KMS-11 (cell line): ENCODE data around the gene EPAS1.

Source experiments
- H2AFZ ChIP-seq: fragments of 200-600 bp; sonication (generic); 2 replicates; pipeline ENCODE4 v1.6.1; 2016; ENCODE audit warnings: antibody characterized with exemption, mixed run types, low read depth
- H3K27ac ChIP-seq: fragments of 200-600 bp; sonication (generic); 2 replicates; pipeline ENCODE4 v1.6.1; 2016; ENCODE audit warnings: mild to moderate bottlenecking, mixed run types
- H3K27me3 ChIP-seq: fragments of 200-600 bp; sonication (generic); 2 replicates; pipeline ENCODE4 v1.6.1; 2017; ENCODE audit warnings: mild to moderate bottlenecking, low read depth, mixed run types, moderate library complexity; ENCODE audit not compliant: insufficient read depth
- H3K36me3 ChIP-seq: fragments of 200-600 bp; sonication (generic); 2 replicates; pipeline ENCODE4 v1.6.1; 2017; ENCODE audit warnings: mild to moderate bottlenecking, mixed run types; ENCODE audit not compliant: insufficient read depth
- H3K4me1 ChIP-seq: fragments of 200-600 bp; sonication (generic); 2 replicates; pipeline ENCODE4 v1.6.1; 2016; ENCODE audit warnings: mild to moderate bottlenecking, low read depth, mixed run types; ENCODE audit not compliant: poor library complexity, severe bottlenecking
- H3K4me2 ChIP-seq: fragments of 200-600 bp; sonication (generic); 2 replicates; pipeline ENCODE4 v1.7.0; 2016; ENCODE audit warnings: mild to moderate bottlenecking, mixed run types
- H3K4me3 ChIP-seq: fragments of 200-600 bp; sonication (generic); IDR thresholded peaks from 2 replicates; pipeline ENCODE4 v1.6.1; 2017; ENCODE audit warnings: low read depth, low read length, mixed read lengths; ENCODE audit not compliant: insufficient read depth
- H3K79me2 ChIP-seq: fragments of 200-600 bp; sonication (generic); 2 replicates; pipeline ENCODE4 v1.6.1; 2016; ENCODE audit warnings: low read depth, mixed run types; ENCODE audit not compliant: insufficient read depth
- H3K9ac ChIP-seq: fragments of 200-600 bp; sonication (generic); 2 replicates; pipeline ENCODE4 v1.6.1; 2016; ENCODE audit warnings: mild to moderate bottlenecking, mixed run types
- H4K20me1 ChIP-seq: fragments of 200-600 bp; sonication (generic); 2 replicates; pipeline ENCODE4 v1.6.1; 2016; ENCODE audit warnings: mild to moderate bottlenecking, mixed run types; ENCODE audit not compliant: insufficient read depth
- TF ChIP-seq, protein P1 (sequence below): fragments of 200-600 bp; sonication (generic); conservative IDR thresholded peaks from 2 replicates; pipeline ENCODE4 v1.6.1; 2017; ENCODE audit warnings: low read depth, mild to moderate bottlenecking, antibody characterized with exemption, low read length, moderate library complexity, mixed read lengths

The EPAS1 gene

DNA sequence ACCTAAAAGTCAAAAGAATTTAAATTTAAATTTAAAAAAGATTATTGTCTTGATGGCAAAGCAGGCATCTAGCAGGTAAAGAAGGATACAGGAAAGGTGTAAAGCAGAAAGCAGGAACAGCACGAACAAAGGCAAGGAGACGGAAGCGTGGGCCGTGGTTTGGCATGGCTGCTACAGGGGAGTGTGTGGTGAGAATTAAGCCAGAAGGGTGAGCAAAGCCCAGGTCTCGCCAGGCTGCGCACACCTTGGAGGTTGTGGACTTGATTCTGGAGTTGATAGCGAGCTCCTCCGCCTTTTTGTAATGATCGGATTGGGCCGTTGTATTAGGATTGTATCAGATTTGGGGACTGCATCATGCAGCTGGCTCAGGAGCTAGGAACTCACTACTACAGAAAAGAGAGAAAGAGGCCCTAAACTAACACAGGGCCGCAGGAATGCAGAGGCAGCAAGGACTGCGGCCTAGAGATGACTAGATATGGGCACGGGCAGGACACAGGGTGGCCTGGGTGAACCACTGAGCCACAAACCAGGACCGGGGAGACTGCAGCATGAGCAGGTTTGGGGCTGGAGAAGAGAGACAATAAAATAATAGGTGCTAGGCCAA, 110.7 kb downstream of the EPAS1 start:
- TF ChIP-seq, protein P1, sequence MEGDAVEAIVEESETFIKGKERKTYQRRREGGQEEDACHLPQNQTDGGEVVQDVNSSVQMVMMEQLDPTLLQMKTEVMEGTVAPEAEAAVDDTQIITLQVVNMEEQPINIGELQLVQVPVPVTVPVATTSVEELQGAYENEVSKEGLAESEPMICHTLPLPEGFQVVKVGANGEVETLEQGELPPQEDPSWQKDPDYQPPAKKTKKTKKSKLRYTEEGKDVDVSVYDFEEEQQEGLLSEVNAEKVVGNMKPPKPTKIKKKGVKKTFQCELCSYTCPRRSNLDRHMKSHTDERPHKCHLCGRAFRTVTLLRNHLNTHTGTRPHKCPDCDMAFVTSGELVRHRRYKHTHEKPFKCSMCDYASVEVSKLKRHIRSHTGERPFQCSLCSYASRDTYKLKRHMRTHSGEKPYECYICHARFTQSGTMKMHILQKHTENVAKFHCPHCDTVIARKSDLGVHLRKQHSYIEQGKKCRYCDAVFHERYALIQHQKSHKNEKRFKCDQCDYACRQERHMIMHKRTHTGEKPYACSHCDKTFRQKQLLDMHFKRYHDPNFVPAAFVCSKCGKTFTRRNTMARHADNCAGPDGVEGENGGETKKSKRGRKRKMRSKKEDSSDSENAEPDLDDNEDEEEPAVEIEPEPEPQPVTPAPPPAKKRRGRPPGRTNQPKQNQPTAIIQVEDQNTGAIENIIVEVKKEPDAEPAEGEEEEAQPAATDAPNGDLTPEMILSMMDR = no peak
- Histone ChIP-seq H3K4me1 (no peaks in the 10 kb centered on the region), H3K27ac (no peak overlapping the region), H2AFZ (no peak overlapping the region), H3K27me3 (no peaks in the 10 kb centered on the region), H3K79me2 (no peaks in the 10 kb centered on the region), H3K9ac (no peak overlapping the region), H3K4me3 (no peak overlapping the region), H3K4me2 (no peak overlapping the region), H4K20me1 (no peaks in the 10 kb centered on the region), H3K36me3 (no peaks in the 10 kb centered on the region)

DNA sequence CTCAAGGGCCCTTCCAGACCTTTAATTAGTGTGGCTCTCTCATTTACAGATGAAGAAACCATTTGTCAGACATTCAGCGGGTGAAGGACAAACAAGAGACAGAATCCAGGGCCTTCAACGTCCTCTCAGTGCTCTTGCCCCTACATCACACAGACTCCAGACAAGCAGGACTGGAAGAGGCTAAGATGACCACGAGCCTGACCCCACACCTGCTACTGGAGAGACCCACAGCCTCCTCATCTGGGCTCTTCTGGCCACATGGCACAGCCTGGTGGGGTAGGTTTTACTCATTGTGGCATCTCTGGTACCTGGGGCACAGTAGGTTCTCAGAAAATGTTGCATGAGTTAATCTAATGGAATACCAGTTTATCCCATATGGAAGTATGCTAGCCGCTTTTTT, 112.5 kb downstream of the EPAS1 start:
- Histone ChIP-seq H3K4me2 (no peak overlapping the region), H3K9ac (no peak overlapping the region), H3K4me1 (no peaks in the 10 kb centered on the region), H4K20me1 (no peaks in the 10 kb centered on the region), H3K27me3 (no peaks in the 10 kb centered on the region), H3K4me3 (no peak overlapping the region), H3K36me3 (no peaks in the 10 kb centered on the region), H2AFZ (no peak overlapping the region), H3K79me2 (no peaks in the 10 kb centered on the region), H3K27ac (no peak overlapping the region)
- TF ChIP-seq, protein P1 = no peak

DNA sequence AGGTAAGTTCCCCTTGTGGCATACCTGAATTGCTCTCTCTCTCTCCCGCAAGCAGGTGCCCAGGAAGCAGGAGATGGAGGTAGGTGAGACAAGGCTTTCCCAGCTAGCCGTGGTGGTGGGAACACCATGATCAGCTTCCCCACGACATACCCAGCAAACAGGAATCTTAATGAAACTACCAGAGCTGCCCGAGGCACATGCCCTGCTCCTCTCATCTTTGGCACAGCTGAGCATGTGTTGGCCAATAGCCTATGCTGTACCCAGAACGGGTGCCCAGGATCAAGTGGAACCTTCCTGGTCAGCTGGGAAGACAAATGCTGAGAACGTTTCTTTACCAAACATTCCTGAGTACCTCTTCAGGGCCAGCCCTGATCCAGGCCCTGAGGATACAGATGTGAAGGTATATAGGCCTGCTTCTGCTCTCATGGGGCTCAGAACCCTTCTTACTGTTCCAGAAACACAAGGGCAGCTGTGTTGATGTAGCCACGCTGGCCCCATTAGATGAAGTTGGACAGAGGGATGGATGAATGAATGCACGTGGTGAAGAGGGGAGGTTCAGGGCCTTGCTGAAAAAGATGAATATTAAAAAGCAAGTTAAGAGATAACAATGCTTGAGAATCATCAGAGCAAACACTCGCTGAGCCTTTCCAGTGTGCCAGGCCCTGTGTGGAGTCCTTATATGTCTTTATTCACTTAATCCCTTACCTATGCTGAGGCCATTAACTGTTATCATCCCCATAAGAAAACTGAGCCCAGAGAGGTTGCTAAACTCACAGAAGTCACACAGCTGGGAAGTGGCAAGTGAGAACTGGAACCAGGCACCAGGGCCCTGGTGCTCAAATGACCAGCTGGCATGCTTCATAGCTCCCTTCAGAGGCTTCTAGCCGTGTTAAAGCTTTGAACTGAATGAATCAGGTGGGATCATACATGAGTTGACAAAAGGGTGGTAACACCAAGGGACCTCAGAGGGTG, 113.4 kb downstream of the EPAS1 start:
- no peaks in the 10 kb centered on the region for H3K36me3 ChIP-seq
- TF ChIP-seq, protein P1 = no peak
- H3K79me2 ChIP-seq = no peaks in the 10 kb centered on the region
- no peaks in the 10 kb centered on the region for H3K4me1 ChIP-seq
- H3K4me3 ChIP-seq = no peak overlapping the region
- no peak overlapping the region for H3K27ac ChIP-seq
- no peaks in the 10 kb centered on the region for H4K20me1 ChIP-seq
- H3K9ac ChIP-seq = no peak overlapping the region
- H3K4me2 ChIP-seq = no peak overlapping the region
- H2AFZ ChIP-seq = no peak overlapping the region
- no peaks in the 10 kb centered on the region for H3K27me3 ChIP-seq

DNA sequence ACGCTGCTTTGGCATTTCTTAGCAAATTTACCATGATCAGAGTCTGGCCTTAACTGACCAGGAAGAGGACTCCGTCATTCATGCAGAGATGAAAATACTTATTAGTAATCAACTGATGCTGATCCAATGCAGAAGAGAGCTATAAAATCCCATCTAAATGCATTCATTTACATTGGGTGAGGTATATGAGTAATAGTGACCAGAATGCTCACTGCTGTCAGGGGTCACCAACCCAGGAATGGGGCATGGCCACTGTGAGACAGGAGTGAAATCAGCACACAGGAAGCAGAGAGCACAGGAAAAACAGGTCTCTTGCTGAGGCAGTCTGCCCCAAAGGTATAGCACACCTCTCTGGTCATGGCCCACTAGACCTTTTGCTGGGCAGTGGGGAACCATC, 114.0 kb downstream of the EPAS1 start:
- H3K36me3 ChIP-seq = no peaks in the 10 kb centered on the region
- H3K27ac ChIP-seq = no peak overlapping the region
- no peak overlapping the region for H3K9ac ChIP-seq
- H3K4me2 ChIP-seq = no peak overlapping the region
- H2AFZ ChIP-seq = no peak overlapping the region
- H3K79me2 ChIP-seq = no peaks in the 10 kb centered on the region
- no peak overlapping the region for H3K4me3 ChIP-seq
- TF ChIP-seq, protein P1 = no peak
- H4K20me1 ChIP-seq = no peaks in the 10 kb centered on the region
- H3K27me3 ChIP-seq = no peaks in the 10 kb centered on the region
- H3K4me1 ChIP-seq = no peaks in the 10 kb centered on the region
